Rectal smooth muscle tissue (tissue), 1 donor: ENCODE measurements around the gene SECISBP2.

ENCODE experiments used
- H3K27ac ChIP-seq: one replicate; pipeline ENCODE4 v1.7.0; 2013; ENCODE audit warnings: low read depth, low read length, inconsistent platforms
- H3K27me3 ChIP-seq: one replicate; pipeline ENCODE4 v1.7.0; 2013; ENCODE audit warnings: low read length; ENCODE audit not compliant: control insufficient read depth, insufficient read depth
- H3K36me3 ChIP-seq: one replicate; pipeline ENCODE4 v1.7.0; 2013; ENCODE audit warnings: low read length; ENCODE audit not compliant: control insufficient read depth, insufficient read depth
- H3K4me1 ChIP-seq: one replicate; pipeline ENCODE4 v1.7.0; 2013; ENCODE audit warnings: low read length; ENCODE audit not compliant: control insufficient read depth, insufficient read depth
- H3K4me3 ChIP-seq: one replicate; pipeline ENCODE4 v1.7.0; 2013; ENCODE audit warnings: low read length
- H3K9ac ChIP-seq: one replicate; pipeline ENCODE4 v1.7.0; 2013; ENCODE audit warnings: low read length

SECISBP2 gene

GRCh38 chr9:89375191-89375760 lies 57.0 kb downstream of the SECISBP2 start:
- Histone ChIP-seq H3K27me3 (no peaks in the 10 kb centered on the region), H3K4me3 (no peak overlapping the region), H3K36me3 (peaks cover 3% of the 10 kb centered on the region), H3K27ac (no peak overlapping the region), H3K4me1 (no peaks in the 10 kb centered on the region), H3K9ac (no peak overlapping the region)

DNA sequence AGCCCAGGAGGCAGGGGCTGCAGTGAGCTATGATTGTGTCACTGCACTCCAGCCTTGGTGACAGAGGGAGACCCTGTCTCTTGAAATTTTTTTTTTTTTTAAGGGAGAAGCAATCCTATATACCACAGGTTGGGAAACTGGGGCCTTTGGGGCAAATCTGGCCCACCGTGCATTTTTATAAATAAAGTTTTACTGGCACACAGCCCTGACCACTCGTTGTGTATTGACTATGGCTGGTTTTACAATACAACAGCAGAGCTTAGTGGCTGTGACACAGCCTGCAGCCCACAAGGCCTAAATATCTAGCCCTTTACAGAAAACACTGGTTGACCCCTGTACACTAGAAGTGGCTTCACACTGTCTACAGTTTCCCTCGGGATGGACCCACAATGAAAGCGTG lies 58.0 kb downstream of the SECISBP2 start:
- H3K4me3 ChIP-seq, result no peak overlapping the region
- H3K36me3 ChIP-seq, result peaks cover 3% of the 10 kb centered on the region
- H3K27me3 ChIP-seq, result no peaks in the 10 kb centered on the region
- no peaks in the 10 kb centered on the region for H3K4me1 ChIP-seq
- no peak overlapping the region for H3K9ac ChIP-seq
- H3K27ac ChIP-seq, result no peak overlapping the region

DNA sequence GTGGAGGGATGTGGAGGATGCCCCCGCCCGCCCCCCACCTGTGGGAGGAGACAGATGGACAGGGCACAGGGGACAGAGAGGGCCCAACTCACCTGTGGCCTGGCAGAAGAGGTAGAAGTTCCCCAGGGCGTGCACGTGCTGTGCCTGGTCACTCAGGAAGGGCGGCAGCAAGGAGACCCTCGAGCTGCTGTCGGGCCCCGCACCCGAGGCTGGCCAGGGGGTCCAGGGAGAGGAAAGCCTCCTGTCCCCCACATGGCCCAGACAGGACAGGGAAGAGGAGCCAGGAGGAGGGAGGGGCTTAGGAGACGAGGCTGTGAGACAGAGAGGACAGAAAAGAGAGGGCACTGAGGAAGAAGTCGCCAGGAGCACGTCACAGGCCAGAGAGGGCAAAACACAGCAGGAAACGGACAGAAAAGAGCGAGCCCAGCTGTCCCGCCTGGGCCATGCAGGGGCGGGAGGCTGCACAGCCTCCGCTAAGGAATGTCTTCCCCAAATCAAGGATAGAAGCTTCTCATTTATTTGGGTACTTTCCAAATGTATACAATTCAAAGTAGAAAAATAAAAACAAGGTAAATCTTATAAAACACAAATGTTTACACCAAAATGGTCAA lies 58.5 kb downstream of the SECISBP2 start:
- Histone ChIP-seq H3K9ac (no peak overlapping the region), H3K36me3 (peaks cover 3% of the 10 kb centered on the region), H3K4me3 (no peak overlapping the region), H3K27ac (no peak overlapping the region), H3K27me3 (no peaks in the 10 kb centered on the region), H3K4me1 (no peaks in the 10 kb centered on the region)

DNA sequence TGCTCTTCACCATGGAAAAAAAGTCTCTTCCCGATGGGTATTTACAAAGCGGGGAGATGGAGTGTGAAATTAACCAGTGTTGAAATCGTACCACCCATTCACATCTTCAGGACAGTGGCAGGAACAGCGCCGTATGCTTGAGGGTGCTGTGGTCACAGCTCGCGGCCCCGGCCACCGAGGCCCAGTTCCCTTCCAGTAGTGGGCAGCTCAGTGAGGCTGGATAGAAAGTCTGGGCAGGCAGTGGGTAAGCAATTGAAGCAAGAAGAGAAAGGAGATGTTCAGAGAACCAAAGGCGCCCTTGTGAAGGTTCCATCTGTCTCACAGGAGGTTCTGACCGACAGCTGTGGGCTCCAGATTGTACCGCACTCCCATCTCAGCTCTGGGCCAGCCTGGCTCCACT lies 59.1 kb downstream of the SECISBP2 start:
- no peak overlapping the region for H3K27ac ChIP-seq
- H3K9ac ChIP-seq, result no peak overlapping the region
- peaks cover 3% of the 10 kb centered on the region for H3K36me3 ChIP-seq
- no peaks in the 10 kb centered on the region for H3K27me3 ChIP-seq
- H3K4me1 ChIP-seq, result no peaks in the 10 kb centered on the region
- no peak overlapping the region for H3K4me3 ChIP-seq

GRCh38 chr9:89378541-89378940 lies 60.2 kb downstream of the SECISBP2 start:
- H3K4me3 ChIP-seq, result no peak overlapping the region
- H3K36me3 ChIP-seq, result peaks cover 3% of the 10 kb centered on the region
- H3K27me3 ChIP-seq, result no peaks in the 10 kb centered on the region

DNA sequence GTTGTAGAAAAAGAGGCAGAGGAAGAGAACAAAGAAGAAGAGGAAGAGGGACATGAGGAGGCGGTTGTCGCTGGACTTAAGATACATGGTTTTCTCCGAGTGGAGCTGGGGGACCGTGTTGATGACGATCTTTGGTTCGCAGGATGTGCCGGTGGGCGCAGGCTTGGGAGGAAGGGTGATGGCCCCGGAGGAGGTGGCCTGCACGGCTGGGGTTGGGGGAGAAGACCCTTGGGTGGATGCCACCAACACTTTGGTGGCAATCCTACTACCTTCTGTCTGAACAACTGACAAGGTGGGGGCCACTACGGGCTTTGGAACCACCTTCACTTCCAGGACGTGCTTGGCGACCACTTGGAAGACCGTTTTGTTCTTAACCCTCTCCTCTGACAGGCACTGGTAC lies 60.7 kb downstream of the SECISBP2 start:
- no peak overlapping the region for H3K4me3 ChIP-seq
- no peak overlapping the region for H3K27ac ChIP-seq
- H3K4me1 ChIP-seq, result no peaks in the 10 kb centered on the region
- H3K36me3 ChIP-seq, result peaks cover 3% of the 10 kb centered on the region
- no peaks in the 10 kb centered on the region for H3K27me3 ChIP-seq
- H3K9ac ChIP-seq, result no peak overlapping the region

More at GRCh38 chr9:89378541-89378940, 60.2 kb downstream of the SECISBP2 start:
- Histone ChIP-seq H3K27ac (no peak overlapping the region), H3K4me1 (no peaks in the 10 kb centered on the region), H3K9ac (no peak overlapping the region)

- H3K27ac ChIP-seq, result no peak overlapping the region
- H3K36me3 ChIP-seq, result peaks cover 3% of the 10 kb centered on the region
- H3K9ac ChIP-seq, result no peak overlapping the region
- H3K4me3 ChIP-seq, result no peak overlapping the region
- no peaks in the 10 kb centered on the region for H3K4me1 ChIP-seq
- H3K27me3 ChIP-seq, result no peaks in the 10 kb centered on the region
Measured at GRCh38 chr9:89379508-89380115, 61.3 kb downstream of the SECISBP2 start.

GRCh38 chr9:89380437-89381307 lies 62.4 kb downstream of the SECISBP2 start:
- H3K27ac ChIP-seq, result no peak overlapping the region
- H3K27me3 ChIP-seq, result no peaks in the 10 kb centered on the region
- no peaks in the 10 kb centered on the region for H3K4me1 ChIP-seq
- H3K4me3 ChIP-seq, result no peak overlapping the region
- H3K36me3 ChIP-seq, result peaks cover 3% of the 10 kb centered on the region
- H3K9ac ChIP-seq, result no peak overlapping the region

- H3K36me3 ChIP-seq, result peaks cover 6% of the 10 kb centered on the region
- no peak overlapping the region for H3K4me3 ChIP-seq
- H3K4me1 ChIP-seq, result no peaks in the 10 kb centered on the region
- no peaks in the 10 kb centered on the region for H3K27me3 ChIP-seq
- H3K9ac ChIP-seq, result no peak overlapping the region
- no peak overlapping the region for H3K27ac ChIP-seq
Measured at GRCh38 chr9:89381308-89381609, 63.0 kb downstream of the SECISBP2 start.

- Histone ChIP-seq H3K4me3 (no peak overlapping the region), H3K27me3 (no peaks in the 10 kb centered on the region), H3K36me3 (peaks cover 6% of the 10 kb centered on the region), H3K9ac (no peak overlapping the region), H3K27ac (no peak overlapping the region), H3K4me1 (no peaks in the 10 kb centered on the region)
Measured at GRCh38 chr9:89382026-89382986, 64.0 kb downstream of the SECISBP2 start.

DNA sequence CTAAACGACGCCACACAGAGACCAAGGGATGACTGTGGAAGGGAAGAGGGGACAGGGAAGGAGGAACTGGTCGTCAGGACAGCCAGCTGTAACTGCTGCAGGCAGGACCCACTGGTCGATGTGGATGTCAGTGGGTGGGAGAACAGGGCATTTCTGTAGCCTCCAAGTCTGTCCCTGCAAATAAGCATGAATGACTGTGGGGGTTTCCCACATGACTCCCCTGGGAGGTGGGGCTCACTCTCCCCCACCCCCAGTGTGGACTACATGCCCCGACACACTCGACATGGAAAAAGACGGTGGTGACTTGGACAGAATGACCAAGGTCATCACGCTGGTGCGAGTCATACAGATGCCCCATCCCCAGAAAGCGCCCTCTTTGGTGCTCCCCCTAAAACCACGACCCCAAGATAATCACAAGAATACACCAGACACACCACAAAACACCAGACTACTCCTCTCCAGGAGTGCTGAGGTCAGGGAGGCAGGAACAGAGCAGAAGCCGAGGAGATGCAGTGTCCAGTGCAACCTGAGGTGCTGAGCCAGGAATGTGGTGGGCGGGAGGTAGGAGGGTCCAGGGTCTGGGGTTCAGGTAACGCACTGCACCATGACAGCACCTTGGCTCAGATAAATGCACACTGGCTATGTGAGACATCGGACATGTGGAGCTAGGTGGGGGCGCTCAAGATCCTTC lies 64.9 kb downstream of the SECISBP2 start:
- Histone ChIP-seq H3K9ac (no peak overlapping the region), H3K27me3 (no peaks in the 10 kb centered on the region), H3K4me1 (no peaks in the 10 kb centered on the region), H3K4me3 (no peak overlapping the region), H3K27ac (no peak overlapping the region), H3K36me3 (peaks cover 6% of the 10 kb centered on the region)
